ENCODE data around the gene SIL1. TPM values are rescaled to one million over a fixed set of nuclear protein-coding genes. Genes with fewer than 3 reads are reported as not detected.

SIL1 gene
- total and polyA plus RNA-seq, 2 donors (not counting 3 experiments of a cell fraction or from before 2014, with no cell fraction given) = 47.6 to 67.2 TPM

GRCh38 chr5:138936968-138937345 is 261.2 kb downstream of the SIL1 start:
- no peak overlapping the region for H3K27ac ChIP-seq (ENCODE audit: insufficient read depth, low read depth, low read length)
- no peak overlapping the region for H3K9ac ChIP-seq (replicated peaks; ENCODE audit: extremely low read depth, insufficient read depth, low read length)
- H3K9me1 ChIP-seq (replicated peaks; ENCODE audit: control insufficient read depth, extremely low read depth, insufficient read depth, low read length) = no peaks in the 10 kb centered on the region
- H3K9me3 ChIP-seq (replicated peaks; ENCODE audit: control insufficient read depth, insufficient read depth, low read length) = no peaks in the 10 kb centered on the region
- DNase-seq (ENCODE audit: low read depth, low spot score) (no peak), FAIRE-seq (no peak)
- H4K20me1 ChIP-seq (replicated peaks; ENCODE audit: control insufficient read depth, extremely low read depth, insufficient read depth, low read length) = no peaks in the 10 kb centered on the region
- peaks cover 7 to 30% of the 10 kb centered on the region in 2 experiments for H3K36me3 ChIP-seq (ENCODE audit: control insufficient read depth in 2 of 2, extremely low read depth in 1 of 2, insufficient read depth in 2 of 2, low read length in 2 of 2)
- CTCF ChIA-PET = no interaction called here
- no peaks in the 10 kb centered on the region for H3K79me2 ChIP-seq (ENCODE audit: control insufficient read depth, insufficient read depth, low read length)
- no peak for TF ChIP-seq JUN (IDR thresholded peaks at IDR 0.05; ENCODE audit: borderline replicate concordance, insufficient read depth, insufficient read length, low read depth)
- no peak for TF ChIP-seq GATA2 (IDR thresholded peaks at IDR 0.05; ENCODE audit: insufficient read depth, insufficient read length, low read depth, low read length)
- TF ChIP-seq FOS (IDR thresholded peaks at IDR 0.05; ENCODE audit: borderline replicate concordance, insufficient read depth, low read length) = no peak
- TF ChIP-seq, protein P1, sequence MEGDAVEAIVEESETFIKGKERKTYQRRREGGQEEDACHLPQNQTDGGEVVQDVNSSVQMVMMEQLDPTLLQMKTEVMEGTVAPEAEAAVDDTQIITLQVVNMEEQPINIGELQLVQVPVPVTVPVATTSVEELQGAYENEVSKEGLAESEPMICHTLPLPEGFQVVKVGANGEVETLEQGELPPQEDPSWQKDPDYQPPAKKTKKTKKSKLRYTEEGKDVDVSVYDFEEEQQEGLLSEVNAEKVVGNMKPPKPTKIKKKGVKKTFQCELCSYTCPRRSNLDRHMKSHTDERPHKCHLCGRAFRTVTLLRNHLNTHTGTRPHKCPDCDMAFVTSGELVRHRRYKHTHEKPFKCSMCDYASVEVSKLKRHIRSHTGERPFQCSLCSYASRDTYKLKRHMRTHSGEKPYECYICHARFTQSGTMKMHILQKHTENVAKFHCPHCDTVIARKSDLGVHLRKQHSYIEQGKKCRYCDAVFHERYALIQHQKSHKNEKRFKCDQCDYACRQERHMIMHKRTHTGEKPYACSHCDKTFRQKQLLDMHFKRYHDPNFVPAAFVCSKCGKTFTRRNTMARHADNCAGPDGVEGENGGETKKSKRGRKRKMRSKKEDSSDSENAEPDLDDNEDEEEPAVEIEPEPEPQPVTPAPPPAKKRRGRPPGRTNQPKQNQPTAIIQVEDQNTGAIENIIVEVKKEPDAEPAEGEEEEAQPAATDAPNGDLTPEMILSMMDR (IDR thresholded peaks at IDR 0.05; ENCODE audit: extremely low read depth in 1 of 2, insufficient read depth in 1 of 2, low read depth in 1 of 2, low read length in 2 of 2) = no peak
- TF ChIP-seq MAX (IDR thresholded peaks at IDR 0.05; ENCODE audit: insufficient read depth, insufficient read length) = no peak
- no peak for TF ChIP-seq POLR2A (IDR thresholded peaks at IDR 0.05; ENCODE audit: low read depth, low read length)
- TF ChIP-seq POLR2AphosphoS5 (IDR thresholded peaks at IDR 0.05; ENCODE audit: insufficient read depth, low read depth, low read length) = no peak
- no peak for TF ChIP-seq MYC (IDR thresholded peaks at IDR 0.05; ENCODE audit: low read depth, low read length)
- TF ChIP-seq EZH2 (IDR thresholded peaks at IDR 0.05; ENCODE audit: borderline replicate concordance, low read depth, low read length, severe bottlenecking) = no peak
- POLR2A ChIA-PET = no interaction called here
- no peak overlapping the region for H3K4me2 ChIP-seq (ENCODE audit: insufficient read depth, low read length)
- BruUV-seq (replicated peaks) = no TSS peak
- H3K4me1 ChIP-seq (ENCODE audit: control insufficient read depth, extremely low read depth, insufficient read depth, low read length) = peaks cover 7% of the 10 kb centered on the region
- no peaks in the 10 kb centered on the region for H3K27me3 ChIP-seq (ENCODE audit: control insufficient read depth in 2 of 2, insufficient read depth in 2 of 2, low read length in 2 of 2)
- no peak overlapping the region for H2AFZ ChIP-seq (ENCODE audit: low read depth, low read length)
- no peak overlapping the region for H3K4me3 ChIP-seq (replicated peaks in 1 of 3; ENCODE audit: insufficient read depth in 1 of 3, low read depth in 1 of 3, low read length in 3 of 3)
- intact Hi-C loops (cut with micrococcal nuclease) = loop anchor here (5.0 to 10.0 kb wide), 3 partner anchors 200 to 325 kb away; no protein-coding TSS in a partner anchor
- dilution Hi-C loops (cut with MboI; ENCODE audit: extremely low pct_ligation_motif_present, low sequenced_read_pairs) = no loop called here
